Coronary artery (tissue), 2 donors: Measurements from ENCODE around the gene NDST1.
A peak's percentile ranks its signal among the peaks of the same experiment; 100 is the strongest.
"Not testable (repeated sequence)": the region's sequence is repeated elsewhere in the genome, so short reads cannot be mapped to it uniquely, and the experiment has no call there.

Experiments used
- DNase-seq: peaks from one replicate; pipeline ENCODE4 v3.0.0-alpha.2; 2017; ENCODE audit warnings: low spot score
- H3K27ac ChIP-seq, 2 donors: fragments of 200-600 bp; sonication (generic); one replicate each; pipeline ENCODE4 v1.5.1; 2016 to 2019
- H3K4me3 ChIP-seq: fragments of 200-600 bp; sonication (generic); 2 replicates; pipeline ENCODE4 v1.5.1; 2016; ENCODE audit warnings: mild to moderate bottlenecking, moderate library complexity
- TF ChIP-seq, protein P1 (sequence below): fragments of 200-600 bp; sonication (generic); IDR thresholded peaks from one replicate; pipeline ENCODE4 v1.5.1; 2019; ENCODE audit warnings: antibody characterized with exemption

The NDST1 gene

GRCh38 chr5:150512368-150512747 is 4.4 kb downstream of the NDST1 start:
- H3K27ac ChIP-seq, result peak overlapping the region; percentile 17 to 89
- DNase-seq, result no peak
- TF ChIP-seq, protein P1, sequence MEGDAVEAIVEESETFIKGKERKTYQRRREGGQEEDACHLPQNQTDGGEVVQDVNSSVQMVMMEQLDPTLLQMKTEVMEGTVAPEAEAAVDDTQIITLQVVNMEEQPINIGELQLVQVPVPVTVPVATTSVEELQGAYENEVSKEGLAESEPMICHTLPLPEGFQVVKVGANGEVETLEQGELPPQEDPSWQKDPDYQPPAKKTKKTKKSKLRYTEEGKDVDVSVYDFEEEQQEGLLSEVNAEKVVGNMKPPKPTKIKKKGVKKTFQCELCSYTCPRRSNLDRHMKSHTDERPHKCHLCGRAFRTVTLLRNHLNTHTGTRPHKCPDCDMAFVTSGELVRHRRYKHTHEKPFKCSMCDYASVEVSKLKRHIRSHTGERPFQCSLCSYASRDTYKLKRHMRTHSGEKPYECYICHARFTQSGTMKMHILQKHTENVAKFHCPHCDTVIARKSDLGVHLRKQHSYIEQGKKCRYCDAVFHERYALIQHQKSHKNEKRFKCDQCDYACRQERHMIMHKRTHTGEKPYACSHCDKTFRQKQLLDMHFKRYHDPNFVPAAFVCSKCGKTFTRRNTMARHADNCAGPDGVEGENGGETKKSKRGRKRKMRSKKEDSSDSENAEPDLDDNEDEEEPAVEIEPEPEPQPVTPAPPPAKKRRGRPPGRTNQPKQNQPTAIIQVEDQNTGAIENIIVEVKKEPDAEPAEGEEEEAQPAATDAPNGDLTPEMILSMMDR, result no peak
- H3K4me3 ChIP-seq, result peak overlapping the region; percentile 25

GRCh38 chr5:150513375-150514309 is 5.7 kb downstream of the NDST1 start:
- Histone ChIP-seq H3K4me3 (no peak overlapping the region), H3K27ac (peak overlapping the region in 1 of 2 donors; percentile 89)
- DNase-seq, result no peak
- TF ChIP-seq, protein P1, result no peak

GRCh38 chr5:150514708-150515211 is 6.8 kb downstream of the NDST1 start:
- Histone ChIP-seq H3K27ac (peak overlapping the region; percentile 62 to 94), H3K4me3 (no peak overlapping the region)
- DNase-seq, result no peak
- TF ChIP-seq, protein P1, result no peak

GRCh38 chr5:150515446-150515845 is 7.5 kb downstream of the NDST1 start:
- TF ChIP-seq, protein P1, result no peak
- Histone ChIP-seq H3K4me3 (peak overlapping the region; percentile 26), H3K27ac (peak overlapping the region; percentile 62 to 94)
- DNase-seq, result peak; percentile 86

DNA sequence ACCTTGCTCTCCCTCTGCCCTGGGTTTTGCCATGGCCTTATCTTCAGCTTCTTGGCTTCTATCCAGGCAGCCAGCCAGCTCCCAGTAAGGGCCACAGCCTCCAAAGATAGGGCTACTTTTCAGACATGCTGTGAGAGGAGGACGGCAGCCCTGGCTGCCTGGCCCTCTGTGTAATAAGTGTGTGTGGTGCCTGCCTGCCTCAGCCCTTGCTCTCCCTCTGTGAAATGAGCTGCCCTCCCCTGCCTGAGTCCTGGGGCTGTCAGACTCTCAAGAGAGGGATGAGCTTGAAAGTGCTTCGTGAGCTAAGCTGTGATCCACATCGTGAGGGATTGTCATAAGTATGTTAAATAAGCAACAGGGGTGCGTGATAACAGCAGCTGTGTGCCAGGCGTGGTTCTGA is 8.1 kb downstream of the NDST1 start:
- no peak for DNase-seq
- TF ChIP-seq, protein P1, result no peak
- Histone ChIP-seq H3K4me3 (peak overlapping the region; percentile 26), H3K27ac (peak overlapping the region; percentile 62 to 94)

GRCh38 chr5:150517272-150518152 is 9.6 kb downstream of the NDST1 start:
- peak overlapping the region; percentile 50 for H3K4me3 ChIP-seq
- TF ChIP-seq, protein P1, result no peak
- H3K27ac ChIP-seq, result peak overlapping the region; percentile 52 to 94
- DNase-seq, result no peak

DNA sequence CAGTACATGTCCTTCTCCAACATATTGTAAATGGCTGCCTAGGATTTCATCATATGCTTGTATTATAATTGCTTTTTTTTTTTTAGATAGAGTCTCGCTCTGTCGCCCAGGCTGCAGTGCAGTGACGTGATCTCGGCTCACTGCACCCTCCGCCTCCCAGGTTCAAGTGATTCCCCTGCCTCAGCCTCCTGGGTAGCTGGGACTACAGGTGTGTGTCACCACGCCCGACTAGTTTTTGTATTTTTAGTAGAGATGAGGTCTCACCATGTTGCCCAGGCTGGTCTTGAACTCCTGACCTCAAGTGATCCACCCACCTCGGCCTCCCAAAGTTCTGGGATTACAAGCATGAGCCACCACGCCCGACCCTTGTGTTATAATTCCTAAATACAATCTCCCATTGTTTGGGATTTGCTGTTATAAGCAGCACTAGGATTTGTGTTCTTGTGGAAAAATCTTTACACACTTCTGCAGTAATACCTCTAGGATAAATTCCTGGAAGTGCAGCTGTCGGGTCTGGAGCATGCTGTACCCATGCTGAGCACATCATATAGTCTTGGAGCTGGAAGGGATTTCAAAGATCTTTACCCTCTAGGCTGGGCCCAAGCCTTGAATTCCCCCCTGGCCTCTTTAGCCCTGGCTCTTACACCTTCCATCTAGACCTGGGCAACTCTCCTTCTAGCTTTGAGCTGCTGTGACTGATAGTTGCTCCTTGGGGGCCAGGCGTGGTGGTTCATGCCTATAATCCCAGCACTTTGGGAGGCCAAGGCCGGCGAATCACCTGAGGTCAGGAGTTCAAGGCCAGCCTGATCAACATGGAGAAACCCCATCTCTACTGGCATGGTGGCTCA is 11.0 kb downstream of the NDST1 start:
- not testable (repeated sequence) for DNase-seq, H3K4me3 ChIP-seq
- H3K27ac ChIP-seq, result peak overlapping the region in 1 of 2 donors; percentile 24
